ENCODE results near the gene SAMD13. TPM values are rescaled to one million over a fixed set of nuclear protein-coding genes. Genes with fewer than 3 reads are reported as not detected.

The SAMD13 gene
- total RNA-seq, 1 donor from 2014 or later, result not detected

GRCh38 chr1:84347932-84348555 lies 46.5 kb downstream of the SAMD13 start:
- H3K4me3 Mint-ChIP-seq (ENCODE audit: unreplicated experiment), result no peak overlapping the region
- no peak for TF ChIP-seq CTCF (IDR thresholded peaks at IDR 0.05; ENCODE audit: partially characterized antibody, unreplicated experiment)
- H3K27me3 Mint-ChIP-seq (ENCODE audit: unreplicated experiment), result no peaks in the 10 kb centered on the region
- DNase-seq, result no peak
- no peaks in the 10 kb centered on the region for H3K9me3 Mint-ChIP-seq (ENCODE audit: unreplicated experiment)
- H3K36me3 Mint-ChIP-seq (ENCODE audit: unreplicated experiment), result no peaks in the 10 kb centered on the region
- H3K4me1 Mint-ChIP-seq (ENCODE audit: low read depth, unreplicated experiment), result no peaks in the 10 kb centered on the region
- H3K27ac Mint-ChIP-seq (ENCODE audit: unreplicated experiment), result no peak overlapping the region

GRCh38 chr1:84348759-84349158 lies 47.3 kb downstream of the SAMD13 start:
- Mint-ChIP-seq H3K4me1 (ENCODE audit: low read depth, unreplicated experiment) (no peaks in the 10 kb centered on the region), H3K4me3 (ENCODE audit: unreplicated experiment) (no peak overlapping the region), H3K36me3 (ENCODE audit: unreplicated experiment) (no peaks in the 10 kb centered on the region), H3K27me3 (ENCODE audit: unreplicated experiment) (no peaks in the 10 kb centered on the region), H3K9me3 (ENCODE audit: unreplicated experiment) (no peaks in the 10 kb centered on the region), H3K27ac (ENCODE audit: unreplicated experiment) (no peak overlapping the region)
- no peak for DNase-seq
- TF ChIP-seq CTCF (IDR thresholded peaks at IDR 0.05; ENCODE audit: partially characterized antibody, unreplicated experiment), result no peak

GRCh38 chr1:84350104-84350503 lies 48.6 kb downstream of the SAMD13 start:
- no peaks in the 10 kb centered on the region for H3K4me1 Mint-ChIP-seq (ENCODE audit: low read depth, unreplicated experiment)
- H3K27ac Mint-ChIP-seq (ENCODE audit: unreplicated experiment), result no peak overlapping the region
- TF ChIP-seq CTCF (IDR thresholded peaks at IDR 0.05; ENCODE audit: partially characterized antibody, unreplicated experiment), result no peak
- H3K9me3 Mint-ChIP-seq (ENCODE audit: unreplicated experiment), result no peaks in the 10 kb centered on the region
- no peak for DNase-seq
- H3K27me3 Mint-ChIP-seq (ENCODE audit: unreplicated experiment), result no peaks in the 10 kb centered on the region
- no peaks in the 10 kb centered on the region for H3K36me3 Mint-ChIP-seq (ENCODE audit: unreplicated experiment)
- H3K4me3 Mint-ChIP-seq (ENCODE audit: unreplicated experiment), result no peak overlapping the region

GRCh38 chr1:84350550-84350949 lies 49.0 kb downstream of the SAMD13 start:
- TF ChIP-seq CTCF (IDR thresholded peaks at IDR 0.05; ENCODE audit: partially characterized antibody, unreplicated experiment), result no peak
- DNase-seq, result no peak
- H3K36me3 Mint-ChIP-seq (ENCODE audit: unreplicated experiment), result no peaks in the 10 kb centered on the region
- H3K27ac Mint-ChIP-seq (ENCODE audit: unreplicated experiment), result no peak overlapping the region
- H3K4me1 Mint-ChIP-seq (ENCODE audit: low read depth, unreplicated experiment), result no peaks in the 10 kb centered on the region
- no peaks in the 10 kb centered on the region for H3K9me3 Mint-ChIP-seq (ENCODE audit: unreplicated experiment)
- H3K27me3 Mint-ChIP-seq (ENCODE audit: unreplicated experiment), result no peaks in the 10 kb centered on the region
- H3K4me3 Mint-ChIP-seq (ENCODE audit: unreplicated experiment), result no peak overlapping the region

- DNase-seq, result no peak
- H3K27me3 Mint-ChIP-seq (ENCODE audit: unreplicated experiment), result no peaks in the 10 kb centered on the region
- no peaks in the 10 kb centered on the region for H3K4me1 Mint-ChIP-seq (ENCODE audit: low read depth, unreplicated experiment)
- H3K36me3 Mint-ChIP-seq (ENCODE audit: unreplicated experiment), result no peaks in the 10 kb centered on the region
- H3K9me3 Mint-ChIP-seq (ENCODE audit: unreplicated experiment), result no peaks in the 10 kb centered on the region
- H3K27ac Mint-ChIP-seq (ENCODE audit: unreplicated experiment), result no peak overlapping the region
- no peak overlapping the region for H3K4me3 Mint-ChIP-seq (ENCODE audit: unreplicated experiment)
- TF ChIP-seq CTCF (IDR thresholded peaks at IDR 0.05; ENCODE audit: partially characterized antibody, unreplicated experiment), result no peak
Observed at GRCh38 chr1:84352298-84353106, 51.0 kb downstream of the SAMD13 start.

All from glutamatergic neuron (in vitro differentiated cells).